ENCODE measurements around the gene RAB13. TPM values are rescaled to one million over a fixed set of nuclear protein-coding genes. Genes with fewer than 3 reads are reported as not detected.

Gene RAB13
- total and polyA plus RNA-seq, 2 of the 8 experiments (the other 6 are each of a cell fraction or from before 2014, with no cell fraction given): 70.5 to 157 TPM

DNA sequence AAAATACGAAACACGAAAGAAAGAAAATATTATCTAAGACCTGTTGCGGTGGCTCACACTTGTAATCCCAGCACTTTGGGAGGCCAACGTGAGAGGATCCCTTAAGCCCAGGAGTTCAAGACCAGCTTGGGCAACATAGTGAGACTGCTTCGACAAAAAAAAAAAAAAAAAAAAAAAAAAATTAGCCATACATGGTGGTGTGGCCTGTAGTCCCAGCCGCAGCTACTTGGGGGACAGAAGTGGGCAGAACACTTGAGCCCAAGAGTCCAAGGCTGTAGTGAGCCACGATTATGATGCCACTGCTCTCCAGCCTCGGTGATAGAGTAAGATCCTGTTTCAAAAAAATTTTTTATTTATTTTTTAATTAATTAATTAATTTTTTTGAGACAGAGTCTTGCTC is 1.5 kb upstream of the RAB13 start (continued):
- TF ChIP-seq KDM5A (IDR thresholded peaks at IDR 0.05; ENCODE audit: low read length): no peak

All from H1 (cell line).